Measurements from ENCODE around the gene TSTD1. TPM values are rescaled to one million over a fixed set of nuclear protein-coding genes. Genes with fewer than 3 reads are reported as not detected.

The TSTD1 gene
- total RNA-seq, 4 donors from 2014 or later: 15.7 to 46.9 (median 37.4) TPM

GRCh38 chr1:161044535-161044907, 5.8 kb upstream of the TSTD1 start:
- no peak for TF ChIP-seq EP300 (IDR thresholded peaks at IDR 0.05)
- no peak for TF ChIP-seq POLR2A (IDR thresholded peaks at IDR 0.05)
- no peak for TF ChIP-seq CTCF (IDR thresholded peaks at IDR 0.05)
- no peak for DNase-seq (ENCODE audit: low spot score in 2 of 2)
- Histone ChIP-seq H3K27ac (peak overlapping the region; percentile 65 to 95 (median 92)), H3K9me3 (no peaks in the 10 kb centered on the region), H3K27me3 (no peaks in the 10 kb centered on the region), H3K4me1 (peaks cover 0 to 25% (median 12%) of the 10 kb centered on the region in 4 donors), H3K36me3 (peaks cover 9 to 59% (median 21%) of the 10 kb centered on the region in 3 donors), H3K4me3 (peak overlapping the region; percentile 67 to 94 (median 80))

GRCh38 chr1:161039546-161039945, 782 bp upstream of the TSTD1 start:
- Histone ChIP-seq H3K27me3 (no peaks in the 10 kb centered on the region), H3K36me3 (peaks cover 9 to 41% (median 24%) of the 10 kb centered on the region in 3 donors), H3K9me3 (no peaks in the 10 kb centered on the region), H3K4me1 (peaks cover 0 to 33% (median 13%) of the 10 kb centered on the region in 4 donors), H3K27ac (peak overlapping the region in 1 of 4 donors; percentile 73), H3K4me3 (no peak overlapping the region)
- TF ChIP-seq EP300 (IDR thresholded peaks at IDR 0.05) (no peak), CTCF (IDR thresholded peaks at IDR 0.05) (no peak), POLR2A (IDR thresholded peaks at IDR 0.05) (no peak)
- no peak for DNase-seq (ENCODE audit: low spot score in 2 of 2)
- 78 to 84% methylated on average over 3 to 5 of the region's 5 CpGs for WGBS, 2 donors

- Histone ChIP-seq H3K36me3 (peaks cover 9 to 41% (median 24%) of the 10 kb centered on the region in 3 donors), H3K4me3 (peak overlapping the region in 2 of 4 donors; percentile 58 to 66), H3K27me3 (no peaks in the 10 kb centered on the region), H3K4me1 (peaks cover 0 to 29% (median 9%) of the 10 kb centered on the region in 4 donors), H3K9me3 (no peaks in the 10 kb centered on the region), H3K27ac (peak overlapping the region in 1 of 4 donors; percentile 73)
- TF ChIP-seq POLR2A (IDR thresholded peaks at IDR 0.05) (no peak), EP300 (IDR thresholded peaks at IDR 0.05) (no peak), CTCF (IDR thresholded peaks at IDR 0.05) (no peak)
- no peak for DNase-seq (ENCODE audit: low spot score in 2 of 2)
- WGBS, 2 donors: 13 to 20% methylated on average over 1 to 3 of the region's 3 CpGs
Measured at GRCh38 chr1:161039154-161039545, 386 bp upstream of the TSTD1 start.

DNA sequence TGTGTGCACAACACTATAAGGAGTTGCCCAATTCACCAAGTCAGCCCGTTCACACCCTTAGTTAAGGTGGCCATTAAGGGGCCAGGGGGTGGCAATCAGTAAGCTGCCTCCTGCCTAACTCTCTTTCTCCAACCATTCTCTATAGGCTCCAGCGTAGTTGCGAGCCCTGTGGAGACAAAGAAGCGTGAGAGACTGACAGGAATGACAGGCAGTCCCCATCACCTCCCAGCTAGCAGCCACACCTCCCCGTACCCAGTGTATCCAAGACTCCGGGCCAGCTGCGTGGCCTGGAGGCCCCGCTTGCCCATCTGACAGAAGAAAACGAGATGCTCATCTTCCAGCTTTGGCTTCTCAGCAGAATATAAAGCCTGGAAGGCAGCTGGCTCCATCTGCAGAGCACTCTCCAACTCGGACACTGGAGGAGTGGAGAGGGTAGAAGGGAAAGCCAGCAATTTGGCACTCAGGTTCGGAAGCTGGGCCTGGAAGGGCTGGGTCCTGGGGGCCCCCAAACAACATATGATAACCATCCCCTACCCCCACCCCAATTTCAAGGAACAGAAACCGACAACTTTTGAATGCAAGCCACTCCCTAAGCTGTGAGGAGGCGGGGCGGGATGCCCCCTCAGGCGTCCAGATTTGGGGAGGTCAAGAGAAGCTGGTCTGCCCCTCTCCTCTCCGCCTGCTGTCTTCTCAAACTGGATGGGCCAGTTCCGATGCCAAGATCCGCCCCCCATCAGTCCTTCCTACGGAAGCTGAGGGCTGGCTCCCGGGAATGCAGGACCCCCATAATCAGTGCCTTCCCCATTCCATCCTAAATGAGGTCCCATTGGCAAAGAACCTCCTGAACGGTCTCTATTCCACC, 872 bp downstream of the TSTD1 start:
- TF ChIP-seq CTCF (IDR thresholded peaks at IDR 0.05) (no peak), EP300 (IDR thresholded peaks at IDR 0.05) (no peak), POLR2A (IDR thresholded peaks at IDR 0.05) (no peak)

DNA sequence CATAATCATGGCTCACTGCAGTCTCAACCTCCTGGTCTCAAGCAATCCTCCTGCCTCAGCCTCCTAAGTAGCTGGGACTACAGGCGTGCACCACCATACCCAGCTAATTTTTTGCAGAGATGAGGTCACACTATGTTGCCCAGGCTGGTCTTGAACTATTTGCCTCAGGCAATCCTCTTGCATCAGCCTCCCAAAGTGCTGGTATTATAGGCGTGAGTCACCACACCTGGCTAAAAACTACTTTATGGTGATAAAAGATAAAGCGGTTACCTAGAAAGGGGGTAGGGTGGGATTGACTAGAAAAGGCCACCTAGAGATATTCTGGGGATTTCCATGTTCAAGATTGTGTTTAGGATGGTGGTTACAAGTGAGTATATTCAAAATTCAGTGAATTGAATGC, 5.0 kb downstream of the TSTD1 start:
- peaks cover 0 to 17% (median 5%) of the 10 kb centered on the region in 4 donors for H3K4me1 ChIP-seq
- no peak for DNase-seq (ENCODE audit: low spot score in 2 of 2)
- 93 to 98% methylated on average over 3 of the region's 3 CpGs for WGBS, 2 donors
- TF ChIP-seq EP300 (IDR thresholded peaks at IDR 0.05): no peak
- TF ChIP-seq CTCF (IDR thresholded peaks at IDR 0.05): no peak
- no peak for TF ChIP-seq POLR2A (IDR thresholded peaks at IDR 0.05)
- H3K27ac ChIP-seq: no peak overlapping the region
- H3K4me3 ChIP-seq: no peak overlapping the region
- no peaks in the 10 kb centered on the region for H3K27me3 ChIP-seq
- no peaks in the 10 kb centered on the region for H3K9me3 ChIP-seq
- H3K36me3 ChIP-seq: no peaks in the 10 kb centered on the region

More for the DNA sequence above, 872 bp downstream of the TSTD1 start:
- H3K36me3 ChIP-seq: peaks cover 9 to 38% (median 24%) of the 10 kb centered on the region in 3 donors
- H3K4me1 ChIP-seq: peaks cover 0 to 24% (median 5%) of the 10 kb centered on the region in 4 donors
- H3K9me3 ChIP-seq: no peaks in the 10 kb centered on the region
- no peaks in the 10 kb centered on the region for H3K27me3 ChIP-seq
- peak overlapping the region in 2 of 4 donors; percentile 64 to 73 for H3K27ac ChIP-seq
- DNase-seq (ENCODE audit: low spot score in 2 of 2): no peak
- H3K4me3 ChIP-seq: peak overlapping the region in 3 of 4 donors; percentile 35 to 66 (median 58)
- 58 to 64% methylated on average over 19 to 21 of the region's 21 CpGs for WGBS, 2 donors
